BLaER1 treated with 17β-estradiol and CSF1 and Interleukin-3, amounts not matched to agents 10 nM and 100 nM (cell line): Measurements from ENCODE around the gene AIFM2.
"Not testable (repeated sequence)": the region's sequence is repeated elsewhere in the genome, so short reads cannot be mapped to it uniquely, and the experiment has no call there.

Experiments used
- H3K27ac ChIP-seq, 11 experiments: shearing (Covaris generic); formaldehyde crosslinking; 2 replicates each; pipeline ENCODE4 v1.8.1; 2022
- H3K27me3 ChIP-seq, 11 experiments: shearing (Covaris generic); formaldehyde crosslinking; 2 replicates each; pipeline ENCODE4 v1.8.1; 2022
- H3K36me3 ChIP-seq, 11 experiments: shearing (Covaris generic); formaldehyde crosslinking; 2 replicates each; pipeline ENCODE4 v1.8.1; 2022
- H3K4me1 ChIP-seq, 10 experiments: shearing (Covaris generic); formaldehyde crosslinking; 2 replicates each; pipeline ENCODE4 v1.8.1; 2022
- H3K4me2 ChIP-seq, 11 experiments: shearing (Covaris generic); formaldehyde crosslinking; 2 replicates each; pipeline ENCODE4 v1.8.1; 2022
- H3K4me3 ChIP-seq, 10 experiments: shearing (Covaris generic); formaldehyde crosslinking; 2 replicates each; pipeline ENCODE4 v1.8.1; 2022
- H3K9ac ChIP-seq, 11 experiments: shearing (Covaris generic); formaldehyde crosslinking; 2 replicates each; pipeline ENCODE4 v1.8.1; 2022
- H3K9me3 ChIP-seq, 11 experiments: shearing (Covaris generic); formaldehyde crosslinking; replicated peaks in 1 of 11; 2 replicates each; pipeline ENCODE4 v1.8.1; 2022
- H4K20me1 ChIP-seq, 11 experiments: shearing (Covaris generic); formaldehyde crosslinking; 2 replicates each; pipeline ENCODE4 v1.8.1; 2022
- Cebpa-rat ChIP-seq, 11 experiments: shearing (Covaris generic); IDR thresholded peaks; 2 replicates each; pipeline ENCODE4 v1.8.1; 2022

Gene AIFM2

GRCh38 chr10:70088308-70088698, 44.3 kb downstream of the AIFM2 start:
- H3K4me1 ChIP-seq, result peaks cover 0 to 6% (median 0%) of the 10 kb centered on the region in 10 experiments; a peak in 1 of 20 replicates
- no peak for TF ChIP-seq Cebpa-rat (IDR thresholded peaks at IDR 0.05)
- H3K4me3 ChIP-seq, result no peak overlapping the region
- H3K36me3 ChIP-seq, result peaks cover 35 to 78% (median 61%) of the 10 kb centered on the region in 11 experiments
- no peak overlapping the region for H3K4me2 ChIP-seq
- H3K9me3 ChIP-seq, result no peaks in the 10 kb centered on the region
- H3K27me3 ChIP-seq, result no peaks in the 10 kb centered on the region
- no peak overlapping the region for H3K9ac ChIP-seq
- H4K20me1 ChIP-seq, result peaks cover 0 to 15% (median 0%) of the 10 kb centered on the region in 11 experiments; a peak in 4 of 22 replicates
- H3K27ac ChIP-seq, result no peak overlapping the region

- peaks cover 0 to 20% (median 0%) of the 10 kb centered on the region in 11 experiments; a peak in 5 of 22 replicates for H4K20me1 ChIP-seq
- no peaks in the 10 kb centered on the region for H3K27me3 ChIP-seq
- H3K27ac ChIP-seq, result no peak overlapping the region; a peak in 1 of 22 replicates
- no peak overlapping the region for H3K4me2 ChIP-seq
- H3K4me3 ChIP-seq, result no peak overlapping the region
- H3K36me3 ChIP-seq, result peaks cover 29 to 78% (median 60%) of the 10 kb centered on the region in 11 experiments
- peaks cover 0 to 6% (median 0%) of the 10 kb centered on the region in 10 experiments; a peak in 1 of 20 replicates for H3K4me1 ChIP-seq
- H3K9ac ChIP-seq, result no peak overlapping the region
- H3K9me3 ChIP-seq, result no peaks in the 10 kb centered on the region
- no peak for TF ChIP-seq Cebpa-rat (IDR thresholded peaks at IDR 0.05)
Observed at GRCh38 chr10:70087616-70088307, 44.9 kb downstream of the AIFM2 start.

DNA sequence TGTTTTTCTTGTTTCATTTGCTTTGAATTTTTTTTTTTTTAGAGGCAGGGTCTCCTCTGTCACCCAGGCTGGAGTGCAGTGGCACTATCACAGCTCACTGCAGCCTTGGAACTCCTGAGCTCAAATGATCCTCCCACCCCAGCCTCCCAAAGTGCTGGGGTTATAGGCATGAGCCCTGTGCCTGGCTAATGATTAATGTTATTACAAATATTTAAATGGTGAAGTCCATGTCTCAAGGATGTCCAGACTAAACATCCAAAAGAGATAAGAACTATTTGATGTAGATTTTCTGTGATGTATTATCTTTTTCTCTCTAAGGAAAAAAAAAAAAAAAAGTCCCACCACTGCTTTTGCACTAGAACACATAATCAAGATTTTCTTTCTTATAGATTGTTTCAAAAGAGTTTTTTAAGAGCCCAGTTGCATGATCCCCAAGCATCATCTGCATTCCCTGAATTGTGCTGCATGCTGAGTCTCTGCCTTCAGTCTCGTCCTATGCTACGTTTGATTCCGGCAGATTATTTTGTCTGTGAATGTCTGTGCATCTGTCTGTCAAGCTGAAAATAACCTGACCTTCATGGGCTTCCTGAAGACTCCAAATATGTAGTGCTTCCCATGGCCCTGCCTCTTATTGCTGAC, 46.5 kb downstream of the AIFM2 start:
- Histone ChIP-seq H3K27me3 (no peaks in the 10 kb centered on the region), H3K4me3 (no peak overlapping the region), H3K9me3 (no peaks in the 10 kb centered on the region), H3K4me1 (peaks cover 0 to 6% (median 0%) of the 10 kb centered on the region in 10 experiments; a peak in 1 of 20 replicates), H3K4me2 (no peak overlapping the region), H3K36me3 (peaks cover 12 to 67% (median 45%) of the 10 kb centered on the region in 11 experiments; a peak in 20 of 22 replicates), H4K20me1 (peaks cover 0 to 20% (median 0%) of the 10 kb centered on the region in 11 experiments; a peak in 5 of 22 replicates), H3K27ac (no peak overlapping the region), H3K9ac (no peak overlapping the region)
- no peak for TF ChIP-seq Cebpa-rat (IDR thresholded peaks at IDR 0.05)

DNA sequence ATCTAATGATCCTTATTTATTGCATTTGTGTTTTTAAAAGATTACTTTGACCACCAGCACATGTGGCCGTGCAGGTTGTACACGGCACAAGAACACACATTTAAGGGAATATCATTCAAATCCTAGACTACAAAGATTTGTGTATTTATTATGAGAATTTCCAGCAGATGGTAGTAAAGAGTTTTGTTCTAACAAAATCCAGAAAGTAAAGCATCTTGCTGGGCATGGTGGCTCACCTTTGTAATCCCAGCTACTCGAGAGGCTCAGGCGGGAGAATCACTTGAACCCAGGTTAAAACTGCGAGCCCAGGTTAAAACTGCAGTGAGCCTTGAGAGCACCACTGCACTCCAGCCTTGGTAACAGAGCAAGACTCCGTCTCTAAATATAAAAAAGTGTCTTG, 48.4 kb downstream of the AIFM2 start:
- H3K9ac ChIP-seq, result no peak overlapping the region
- H3K36me3 ChIP-seq, result peaks cover 0 to 66% (median 37%) of the 10 kb centered on the region in 11 experiments; a peak in 18 of 22 replicates
- no peak overlapping the region for H3K4me2 ChIP-seq
- peaks cover 0 to 6% (median 0%) of the 10 kb centered on the region in 10 experiments; a peak in 1 of 20 replicates for H3K4me1 ChIP-seq
- TF ChIP-seq Cebpa-rat (IDR thresholded peaks at IDR 0.05), result no peak
- no peak overlapping the region for H3K4me3 ChIP-seq
- no peaks in the 10 kb centered on the region for H3K27me3 ChIP-seq
- peaks cover 0 to 20% (median 0%) of the 10 kb centered on the region in 11 experiments; a peak in 5 of 22 replicates for H4K20me1 ChIP-seq
- H3K27ac ChIP-seq, result no peak overlapping the region
- H3K9me3 ChIP-seq, result no peaks in the 10 kb centered on the region

DNA sequence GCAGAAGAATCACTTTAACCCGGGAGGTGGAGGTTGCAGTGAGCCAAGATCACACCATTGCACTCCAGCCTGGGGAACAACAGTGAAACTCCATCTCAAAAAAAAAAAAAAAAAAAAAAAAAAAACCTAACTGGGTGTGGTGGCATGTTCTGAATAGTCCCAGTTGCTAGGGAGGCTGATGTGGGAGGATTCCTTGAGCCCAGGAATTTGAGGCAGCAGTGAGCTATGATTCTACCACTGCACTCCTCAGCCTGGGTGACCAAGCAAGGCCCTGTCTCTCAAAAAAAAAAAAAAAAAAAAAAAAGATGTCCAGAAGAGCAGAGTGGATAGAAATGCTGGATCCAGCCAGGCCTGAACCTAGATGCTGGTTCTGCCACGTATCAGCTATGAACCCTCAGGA, 51.8 kb downstream of the AIFM2 start:
- Histone ChIP-seq H3K36me3 (peaks cover 15 to 81% (median 53%) of the 10 kb centered on the region in 11 experiments), H4K20me1 (peaks cover 0 to 20% (median 0%) of the 10 kb centered on the region in 11 experiments; a peak in 5 of 22 replicates)
- H3K9ac ChIP-seq, H3K4me3 ChIP-seq, H3K4me2 ChIP-seq, H3K27ac ChIP-seq, H3K27me3 ChIP-seq, H3K4me1 ChIP-seq, H3K9me3 ChIP-seq: not testable (repeated sequence)

DNA sequence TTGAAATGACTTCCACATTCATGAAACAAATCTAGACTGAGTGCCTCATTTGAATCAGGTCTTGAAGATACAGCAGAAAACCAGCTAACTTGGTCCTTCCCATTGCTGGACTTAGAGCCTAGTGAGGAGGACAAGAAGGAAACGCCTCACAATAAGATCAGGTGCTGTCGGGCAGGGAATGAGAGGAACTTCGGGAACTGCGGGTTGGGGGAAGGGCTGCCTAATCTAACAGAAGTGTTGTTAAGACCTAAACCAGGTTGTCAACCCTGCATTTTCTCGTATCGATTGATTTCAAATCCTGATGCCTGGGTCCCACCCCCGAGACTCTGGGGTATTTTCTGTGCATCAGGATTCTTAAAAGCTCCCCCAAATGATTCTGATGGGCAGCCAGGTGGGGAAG, 53.7 kb downstream of the AIFM2 start:
- no peak for TF ChIP-seq Cebpa-rat (IDR thresholded peaks at IDR 0.05)
- H3K4me1 ChIP-seq, result peaks cover 0 to 7% (median 0%) of the 10 kb centered on the region in 10 experiments; a peak in 4 of 20 replicates
- H3K9me3 ChIP-seq, result 0 out of 22 replicates have a peak, but pooled peaks cover 0 to 3% (median 0%) of the 10 kb centered on the region in 11 experiments
- peaks cover 0 to 9% (median 0%) of the 10 kb centered on the region in 11 experiments; a peak in 4 of 22 replicates for H4K20me1 ChIP-seq
- no peak overlapping the region for H3K4me2 ChIP-seq
- no peak overlapping the region for H3K27ac ChIP-seq
- peaks cover 18 to 90% (median 66%) of the 10 kb centered on the region in 11 experiments for H3K36me3 ChIP-seq
- no peaks in the 10 kb centered on the region for H3K27me3 ChIP-seq
- H3K9ac ChIP-seq, result no peak overlapping the region
- H3K4me3 ChIP-seq, result no peak overlapping the region

DNA sequence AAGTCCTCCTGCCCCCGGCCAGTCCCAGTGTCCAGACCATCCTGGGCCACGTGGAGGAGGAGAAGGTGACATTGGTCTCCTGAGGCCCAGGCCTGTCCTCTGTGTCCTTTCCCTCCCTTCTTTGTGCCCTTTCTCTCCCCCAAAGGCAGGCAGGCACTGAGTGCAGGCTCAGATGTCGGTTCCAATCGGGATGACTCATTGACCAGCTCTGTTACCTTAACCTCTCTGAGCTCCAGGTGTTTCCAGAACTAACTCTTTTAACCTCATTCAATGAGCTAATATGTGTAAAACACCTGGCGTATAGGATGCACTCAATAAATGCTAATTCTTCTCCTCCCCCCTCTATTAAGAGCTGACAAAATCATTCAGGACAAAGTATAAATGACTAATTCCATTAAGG, 54.3 kb downstream of the AIFM2 start:
- no peak overlapping the region for H3K9ac ChIP-seq
- H3K27ac ChIP-seq, result no peak overlapping the region
- H3K4me3 ChIP-seq, result no peak overlapping the region
- H3K4me2 ChIP-seq, result no peak overlapping the region
- H3K27me3 ChIP-seq, result no peaks in the 10 kb centered on the region
- TF ChIP-seq Cebpa-rat (IDR thresholded peaks at IDR 0.05), result no peak
- H3K9me3 ChIP-seq, result 0 out of 22 replicates have a peak, but pooled peaks cover 0 to 3% (median 0%) of the 10 kb centered on the region in 11 experiments
- peaks cover 18 to 93% (median 72%) of the 10 kb centered on the region in 11 experiments for H3K36me3 ChIP-seq
- H3K4me1 ChIP-seq, result peaks cover 0 to 7% (median 0%) of the 10 kb centered on the region in 10 experiments; a peak in 4 of 20 replicates
- H4K20me1 ChIP-seq, result peaks cover 0 to 5% (median 0%) of the 10 kb centered on the region in 11 experiments; a peak in 4 of 22 replicates

DNA sequence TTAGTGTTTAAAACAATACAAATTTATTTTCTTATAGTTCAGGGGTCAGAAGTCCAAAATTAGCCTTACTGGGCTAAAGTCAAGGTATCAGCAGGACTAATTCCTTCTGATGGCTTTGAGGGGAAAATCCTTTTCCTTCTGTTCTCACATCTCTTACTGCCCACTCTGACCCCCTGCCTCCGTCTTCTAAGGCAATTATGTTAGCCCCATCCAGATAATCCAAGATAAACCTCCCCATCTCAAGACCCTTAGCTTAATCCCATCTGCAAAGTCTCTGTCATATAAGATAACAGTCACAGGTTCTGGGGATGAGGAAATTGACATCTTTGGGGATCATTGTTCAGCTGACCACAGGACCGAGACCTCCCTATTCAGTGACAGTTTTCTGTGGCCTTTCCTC, 57.7 kb downstream of the AIFM2 start:
- Histone ChIP-seq H3K4me2 (no peak overlapping the region), H3K4me1 (peaks cover 0 to 7% (median under 1%) of the 10 kb centered on the region in 10 experiments; a peak in 5 of 20 replicates), H4K20me1 (peaks cover 0 to 15% (median 0%) of the 10 kb centered on the region in 11 experiments; a peak in 8 of 22 replicates), H3K27ac (no peak overlapping the region), H3K27me3 (no peaks in the 10 kb centered on the region), H3K36me3 (peaks cover 18 to 76% (median 57%) of the 10 kb centered on the region in 11 experiments), H3K4me3 (no peak overlapping the region), H3K9ac (no peak overlapping the region), H3K9me3 (0 out of 22 replicates have a peak, but pooled peaks cover 0 to 3% (median 0%) of the 10 kb centered on the region in 11 experiments)
- no peak for TF ChIP-seq Cebpa-rat (IDR thresholded peaks at IDR 0.05)

- no peak overlapping the region for H3K27ac ChIP-seq
- H3K9me3 ChIP-seq, result 0 out of 22 replicates have a peak, but pooled peaks cover 0 to 3% (median 0%) of the 10 kb centered on the region in 11 experiments
- H3K4me3 ChIP-seq, result no peak overlapping the region
- no peak overlapping the region for H3K4me2 ChIP-seq
- peaks cover 16 to 68% (median 49%) of the 10 kb centered on the region in 11 experiments for H3K36me3 ChIP-seq
- no peak for TF ChIP-seq Cebpa-rat (IDR thresholded peaks at IDR 0.05)
- H4K20me1 ChIP-seq, result peaks cover 0 to 20% (median 2%) of the 10 kb centered on the region in 11 experiments; a peak in 8 of 22 replicates
- no peaks in the 10 kb centered on the region for H3K27me3 ChIP-seq
- no peak overlapping the region for H3K9ac ChIP-seq
- H3K4me1 ChIP-seq, result peaks cover 0 to 7% (median 4%) of the 10 kb centered on the region in 10 experiments; a peak in 7 of 20 replicates
Observed at GRCh38 chr10:70074165-70074564, 58.5 kb downstream of the AIFM2 start.
